SK-N-SH (cell line): Measurements from ENCODE around the gene DUSP9.

ENCODE experiments used
- CTCF ChIP-seq: fragments of 200-600 bp; sonication (generic); IDR thresholded peaks from 2 replicates; pipeline ENCODE4 v1.6.1; 2017; ENCODE audit warnings: antibody characterized with exemption, mild to moderate bottlenecking, moderate library complexity
- FOXJ3 ChIP-seq: sonication (generic); formaldehyde crosslinking; IDR thresholded peaks from 2 replicates; pipeline ENCODE4 v1.5.1; 2020; ENCODE audit warnings: mild to moderate bottlenecking, missing genetic modification reagents
- SIN3A ChIP-seq: IDR thresholded peaks from 2 replicates; pipeline ENCODE4 v1.6.1; 2012; ENCODE audit warnings: low read depth, mild to moderate bottlenecking, low read length, moderate library complexity, borderline replicate concordance
- USF2 ChIP-seq: fragments of 150-350 bp; IDR thresholded peaks from 2 replicates; pipeline ENCODE4 v1.6.1; 2017; ENCODE audit warnings: antibody characterized with exemption, low read length, low read depth, borderline replicate concordance
- YY1 ChIP-seq: IDR thresholded peaks from 2 replicates; pipeline ENCODE4 v1.4.0; 2012; ENCODE audit warnings: low read depth, mild to moderate bottlenecking
- TF ChIP-seq, protein P1 (sequence below): IDR thresholded peaks from 2 replicates; pipeline ENCODE4 v1.6.1; 2012; ENCODE audit warnings: mild to moderate bottlenecking, low read depth, low read length, moderate library complexity

DNA sequence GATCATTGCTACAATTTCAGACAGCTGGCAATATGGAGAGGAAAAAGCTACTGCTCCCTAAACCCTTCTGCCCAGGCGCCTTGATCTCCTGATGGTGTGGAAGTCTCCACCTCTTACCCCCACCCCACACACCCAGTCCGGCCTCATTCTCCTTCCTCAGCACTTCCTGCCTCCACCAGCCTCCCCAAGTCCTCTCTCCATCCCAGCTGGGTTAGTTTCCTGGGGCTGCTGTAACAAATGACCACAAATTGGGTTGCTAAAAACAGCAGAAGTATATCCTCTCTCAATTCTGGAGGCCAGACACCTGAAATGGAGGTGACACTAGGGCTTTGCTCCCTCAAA, 47.0 kb upstream of the DUSP9 start:
- TF ChIP-seq USF2: no peak
- no peak for TF ChIP-seq CTCF
- no peak for TF ChIP-seq SIN3A
- TF ChIP-seq YY1: no peak
- TF ChIP-seq, protein P1, sequence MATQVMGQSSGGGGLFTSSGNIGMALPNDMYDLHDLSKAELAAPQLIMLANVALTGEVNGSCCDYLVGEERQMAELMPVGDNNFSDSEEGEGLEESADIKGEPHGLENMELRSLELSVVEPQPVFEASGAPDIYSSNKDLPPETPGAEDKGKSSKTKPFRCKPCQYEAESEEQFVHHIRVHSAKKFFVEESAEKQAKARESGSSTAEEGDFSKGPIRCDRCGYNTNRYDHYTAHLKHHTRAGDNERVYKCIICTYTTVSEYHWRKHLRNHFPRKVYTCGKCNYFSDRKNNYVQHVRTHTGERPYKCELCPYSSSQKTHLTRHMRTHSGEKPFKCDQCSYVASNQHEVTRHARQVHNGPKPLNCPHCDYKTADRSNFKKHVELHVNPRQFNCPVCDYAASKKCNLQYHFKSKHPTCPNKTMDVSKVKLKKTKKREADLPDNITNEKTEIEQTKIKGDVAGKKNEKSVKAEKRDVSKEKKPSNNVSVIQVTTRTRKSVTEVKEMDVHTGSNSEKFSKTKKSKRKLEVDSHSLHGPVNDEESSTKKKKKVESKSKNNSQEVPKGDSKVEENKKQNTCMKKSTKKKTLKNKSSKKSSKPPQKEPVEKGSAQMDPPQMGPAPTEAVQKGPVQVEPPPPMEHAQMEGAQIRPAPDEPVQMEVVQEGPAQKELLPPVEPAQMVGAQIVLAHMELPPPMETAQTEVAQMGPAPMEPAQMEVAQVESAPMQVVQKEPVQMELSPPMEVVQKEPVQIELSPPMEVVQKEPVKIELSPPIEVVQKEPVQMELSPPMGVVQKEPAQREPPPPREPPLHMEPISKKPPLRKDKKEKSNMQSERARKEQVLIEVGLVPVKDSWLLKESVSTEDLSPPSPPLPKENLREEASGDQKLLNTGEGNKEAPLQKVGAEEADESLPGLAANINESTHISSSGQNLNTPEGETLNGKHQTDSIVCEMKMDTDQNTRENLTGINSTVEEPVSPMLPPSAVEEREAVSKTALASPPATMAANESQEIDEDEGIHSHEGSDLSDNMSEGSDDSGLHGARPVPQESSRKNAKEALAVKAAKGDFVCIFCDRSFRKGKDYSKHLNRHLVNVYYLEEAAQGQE: no peak
- TF ChIP-seq FOXJ3 (CRISPR knock-in tag): no peak
